OCI-LY1 (cell line): Measurements from ENCODE around the gene ADGRL2.

Experiments
- H2AFZ ChIP-seq: fragments of 200-600 bp; sonication (generic), shearing (Covaris generic); 2 replicates; pipeline ENCODE4 v1.6.0; 2014; ENCODE audit warnings: antibody characterized with exemption, mild to moderate bottlenecking, low read length
- H3F3A ChIP-seq: fragments of 200-600 bp; sonication (generic), shearing (Covaris generic); 2 replicates; pipeline ENCODE4 v1.6.0; 2014; ENCODE audit warnings: mild to moderate bottlenecking, antibody characterized with exemption, low read length, moderate library complexity; ENCODE audit not compliant: insufficient read depth
- H3K27ac ChIP-seq: fragments of 200-600 bp; sonication (generic); 2 replicates; pipeline ENCODE4 v1.5.1; 2014; ENCODE audit warnings: low read length, mixed run types, mild to moderate bottlenecking, low read depth; ENCODE audit not compliant: poor library complexity, severe bottlenecking
- H3K27me3 ChIP-seq: fragments of 200-600 bp; sonication (generic); 2 replicates; pipeline ENCODE4 v1.6.0; 2014; ENCODE audit warnings: antibody characterized with exemption, mild to moderate bottlenecking, low read length, moderate library complexity; ENCODE audit not compliant: insufficient read depth
- H3K36me3 ChIP-seq: fragments of 200-600 bp; sonication (generic); 2 replicates; pipeline ENCODE4 v1.6.1; 2014; ENCODE audit warnings: mild to moderate bottlenecking, antibody characterized with exemption, low read length, moderate library complexity, mixed read lengths; ENCODE audit not compliant: insufficient read depth
- H3K4me1 ChIP-seq: fragments of 200-600 bp; sonication (generic); 2 replicates; pipeline ENCODE4 v1.5.1; 2014; ENCODE audit warnings: mild to moderate bottlenecking, low read length, moderate library complexity; ENCODE audit not compliant: insufficient read depth, severe bottlenecking
- H3K4me2 ChIP-seq: fragments of 200-600 bp; sonication (generic), shearing (Covaris generic); 2 replicates; pipeline ENCODE4 v1.6.1; 2014; ENCODE audit warnings: low read length
- H3K4me3 ChIP-seq: fragments of 200-600 bp; sonication (generic); 2 replicates; pipeline ENCODE4 v1.5.1; 2014; ENCODE audit warnings: low read length, low read depth, mild to moderate bottlenecking, mixed read lengths; ENCODE audit not compliant: poor library complexity, severe bottlenecking
- H3K79me2 ChIP-seq: fragments of 200-600 bp; shearing (Covaris generic); 2 replicates; pipeline ENCODE4 v1.6.1; 2016; ENCODE audit warnings: mixed run types, low read length, mixed read lengths; ENCODE audit not compliant: insufficient read depth
- H3K9ac ChIP-seq: fragments of 200-600 bp; sonication (generic), shearing (Covaris generic); 2 replicates; pipeline ENCODE4 v1.6.1; 2014; ENCODE audit warnings: mild to moderate bottlenecking, low read length, mixed read lengths
- H3K9me2 ChIP-seq: fragments of 200-600 bp; sonication (generic), shearing (Covaris generic); 2 replicates; pipeline ENCODE4 v1.6.1; 2014; ENCODE audit warnings: low read depth, mild to moderate bottlenecking, low read length, mixed read lengths
- H3K9me3 ChIP-seq: fragments of 200-600 bp; shearing (Covaris generic); 2 replicates; pipeline ENCODE4 v1.6.1; 2014; ENCODE audit warnings: low read length, mixed read lengths
- H4K20me1 ChIP-seq: fragments of 200-600 bp; sonication (generic), shearing (Covaris generic); 2 replicates; pipeline ENCODE4 v1.6.0; 2016; ENCODE audit warnings: mild to moderate bottlenecking, low read length; ENCODE audit not compliant: insufficient read depth
- EZH2 ChIP-seq: fragments of 200-600 bp; sonication (generic), shearing (Covaris generic); IDR thresholded peaks from 2 replicates; pipeline ENCODE4 v1.8.0; 2017; ENCODE audit warnings: borderline replicate concordance, mixed run types, mild to moderate bottlenecking, antibody characterized with exemption, low read length, moderate library complexity, mixed read lengths
- TF ChIP-seq, protein P1 (sequence below): fragments of 200-600 bp; sonication (generic), shearing (Covaris generic); IDR thresholded peaks from 2 replicates; pipeline ENCODE4 v1.5.1; 2017; ENCODE audit warnings: mild to moderate bottlenecking, antibody characterized with exemption, low read length, moderate library complexity, mixed read lengths

ADGRL2 gene

DNA sequence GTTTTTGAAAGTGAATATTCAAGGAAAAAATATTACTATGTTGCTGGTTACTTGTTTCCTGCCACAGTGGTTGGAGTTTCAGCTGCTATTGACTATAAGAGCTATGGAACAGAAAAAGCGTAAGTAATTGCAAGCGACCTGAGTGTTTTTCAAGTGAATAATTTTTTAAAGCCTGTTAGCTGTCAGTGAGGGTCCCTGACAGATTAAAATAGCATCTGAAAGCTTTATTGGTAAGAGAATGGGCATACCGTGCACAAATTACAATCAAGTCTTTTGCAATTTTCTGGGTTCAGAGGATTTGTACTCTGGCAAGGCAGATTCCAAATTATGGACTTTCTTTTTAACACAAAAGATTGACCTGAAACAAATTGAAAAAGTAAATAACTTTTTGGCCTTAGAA lies 169.7 kb downstream of the ADGRL2 start:
- H3F3A ChIP-seq, result no peaks in the 10 kb centered on the region
- no peak overlapping the region for H3K4me3 ChIP-seq
- H3K4me2 ChIP-seq, result no peak overlapping the region
- H3K9me3 ChIP-seq, result no peaks in the 10 kb centered on the region
- H3K27ac ChIP-seq, result no peak overlapping the region
- H2AFZ ChIP-seq, result no peak overlapping the region
- H3K4me1 ChIP-seq, result no peaks in the 10 kb centered on the region
- H3K9ac ChIP-seq, result no peak overlapping the region
- H3K27me3 ChIP-seq, result no peaks in the 10 kb centered on the region
- TF ChIP-seq, protein P1, sequence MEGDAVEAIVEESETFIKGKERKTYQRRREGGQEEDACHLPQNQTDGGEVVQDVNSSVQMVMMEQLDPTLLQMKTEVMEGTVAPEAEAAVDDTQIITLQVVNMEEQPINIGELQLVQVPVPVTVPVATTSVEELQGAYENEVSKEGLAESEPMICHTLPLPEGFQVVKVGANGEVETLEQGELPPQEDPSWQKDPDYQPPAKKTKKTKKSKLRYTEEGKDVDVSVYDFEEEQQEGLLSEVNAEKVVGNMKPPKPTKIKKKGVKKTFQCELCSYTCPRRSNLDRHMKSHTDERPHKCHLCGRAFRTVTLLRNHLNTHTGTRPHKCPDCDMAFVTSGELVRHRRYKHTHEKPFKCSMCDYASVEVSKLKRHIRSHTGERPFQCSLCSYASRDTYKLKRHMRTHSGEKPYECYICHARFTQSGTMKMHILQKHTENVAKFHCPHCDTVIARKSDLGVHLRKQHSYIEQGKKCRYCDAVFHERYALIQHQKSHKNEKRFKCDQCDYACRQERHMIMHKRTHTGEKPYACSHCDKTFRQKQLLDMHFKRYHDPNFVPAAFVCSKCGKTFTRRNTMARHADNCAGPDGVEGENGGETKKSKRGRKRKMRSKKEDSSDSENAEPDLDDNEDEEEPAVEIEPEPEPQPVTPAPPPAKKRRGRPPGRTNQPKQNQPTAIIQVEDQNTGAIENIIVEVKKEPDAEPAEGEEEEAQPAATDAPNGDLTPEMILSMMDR, result no peak
- TF ChIP-seq EZH2, result no peak
- H3K36me3 ChIP-seq, result no peaks in the 10 kb centered on the region
- H3K9me2 ChIP-seq, result no peaks in the 10 kb centered on the region
- no peaks in the 10 kb centered on the region for H3K79me2 ChIP-seq
- H4K20me1 ChIP-seq, result no peaks in the 10 kb centered on the region

DNA sequence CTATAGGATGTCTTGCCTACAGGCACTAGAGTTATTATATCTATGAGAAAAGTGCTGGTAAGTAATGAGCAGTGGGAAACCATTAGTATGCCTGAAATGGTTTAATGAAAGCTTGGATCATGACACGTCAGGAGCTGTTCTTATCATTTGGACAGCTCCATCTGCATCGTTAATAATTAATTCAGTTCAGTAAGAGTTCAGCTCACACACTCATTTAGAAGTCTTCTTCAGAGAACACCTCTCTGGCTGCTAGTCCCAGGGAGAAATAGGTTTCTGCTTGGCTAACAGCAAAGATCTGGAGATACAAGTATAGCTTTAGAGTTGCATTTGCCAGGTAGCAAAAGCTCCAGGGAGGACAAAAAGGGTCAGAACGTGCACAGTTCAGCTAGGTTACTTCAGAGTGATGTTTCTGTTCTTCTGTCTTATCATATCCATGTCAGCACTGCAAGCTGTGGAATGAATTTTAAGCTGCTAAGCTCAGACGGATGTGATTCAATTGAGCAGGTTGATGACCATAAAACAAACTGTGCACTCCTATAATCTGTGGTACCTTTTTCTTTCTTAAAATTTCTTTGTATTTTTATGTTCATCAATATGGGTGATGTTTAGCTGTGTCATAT lies 173.6 kb downstream of the ADGRL2 start:
- Histone ChIP-seq H3K9me2 (no peaks in the 10 kb centered on the region), H3K27ac (no peak overlapping the region), H3K9me3 (no peaks in the 10 kb centered on the region), H3K79me2 (no peaks in the 10 kb centered on the region), H4K20me1 (no peaks in the 10 kb centered on the region), H3K36me3 (no peaks in the 10 kb centered on the region), H3F3A (no peaks in the 10 kb centered on the region), H3K27me3 (no peaks in the 10 kb centered on the region), H3K9ac (no peak overlapping the region), H3K4me2 (no peak overlapping the region), H2AFZ (no peak overlapping the region), H3K4me3 (no peak overlapping the region), H3K4me1 (no peaks in the 10 kb centered on the region)
- TF ChIP-seq, protein P1, result no peak
- no peak for TF ChIP-seq EZH2

DNA sequence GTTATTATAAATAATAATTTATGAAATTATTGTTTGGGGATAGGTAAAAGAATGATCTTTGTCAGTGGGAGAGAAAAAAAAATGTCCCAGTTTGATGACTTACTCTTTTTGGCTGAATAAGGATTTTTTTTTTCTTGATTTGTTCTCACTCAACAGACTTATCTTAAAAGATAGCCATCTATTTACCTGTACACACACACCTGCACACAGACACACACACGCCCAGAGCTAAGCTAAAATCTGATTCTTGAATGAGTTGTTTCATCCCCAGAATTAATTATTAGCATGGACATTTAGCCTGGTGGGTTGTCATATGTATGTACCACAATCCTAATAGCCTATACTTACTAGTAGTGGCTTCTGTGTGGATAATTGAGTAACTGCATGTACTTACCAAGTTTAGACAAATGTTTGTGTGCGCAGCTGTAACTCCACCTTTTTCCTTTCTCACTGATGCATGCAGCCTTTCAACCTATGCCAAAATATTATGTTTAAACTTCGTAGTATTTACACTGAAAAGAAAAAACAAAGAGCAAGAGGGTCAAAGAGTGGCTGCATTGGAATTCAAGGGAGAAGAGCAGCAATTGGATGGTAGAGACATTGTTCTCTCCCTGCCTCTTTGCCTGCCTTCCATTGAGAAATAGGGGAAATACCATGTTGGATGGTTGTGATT lies 174.3 kb downstream of the ADGRL2 start:
- no peaks in the 10 kb centered on the region for H3K36me3 ChIP-seq
- no peaks in the 10 kb centered on the region for H3K9me3 ChIP-seq
- no peaks in the 10 kb centered on the region for H3K79me2 ChIP-seq
- H3F3A ChIP-seq, result no peaks in the 10 kb centered on the region
- H4K20me1 ChIP-seq, result no peaks in the 10 kb centered on the region
- no peak overlapping the region for H3K4me2 ChIP-seq
- TF ChIP-seq EZH2, result no peak
- TF ChIP-seq, protein P1, result no peak
- H3K9ac ChIP-seq, result no peak overlapping the region
- no peaks in the 10 kb centered on the region for H3K9me2 ChIP-seq
- H2AFZ ChIP-seq, result no peak overlapping the region
- no peak overlapping the region for H3K4me3 ChIP-seq
- no peak overlapping the region for H3K27ac ChIP-seq
- no peaks in the 10 kb centered on the region for H3K27me3 ChIP-seq
- H3K4me1 ChIP-seq, result no peaks in the 10 kb centered on the region
